ENCODE data around the gene FGF9.

GRCh38 chr13:21683034-21683733 is 12.3 kb downstream of the FGF9 start:
- no peak for TF ChIP-seq ZNF565 (CRISPR knock-in tag; conservative IDR thresholded peaks at IDR 0.05; ENCODE audit: low read depth)
- no peak for TF ChIP-seq TOX (CRISPR knock-in tag; IDR thresholded peaks at IDR 0.05; ENCODE audit: borderline replicate concordance)
- TF ChIP-seq PPARA (CRISPR knock-in tag; IDR thresholded peaks at IDR 0.05; ENCODE audit: borderline replicate concordance), result no peak
- no peak for TF ChIP-seq BACH2 (CRISPR knock-in tag; IDR thresholded peaks at IDR 0.05; ENCODE audit: borderline replicate concordance)
- TF ChIP-seq ARNTL (CRISPR knock-in tag; IDR thresholded peaks at IDR 0.05; ENCODE audit: borderline replicate concordance, low read depth), result no peak
- no peak for TF ChIP-seq SNAI2 (CRISPR knock-in tag; IDR thresholded peaks at IDR 0.05)
- no peak for TF ChIP-seq ESRRG (CRISPR knock-in tag; IDR thresholded peaks at IDR 0.05)
- no peak for TF ChIP-seq GLIS3 (CRISPR knock-in tag; IDR thresholded peaks at IDR 0.05)
- no peak for TF ChIP-seq RARB (CRISPR knock-in tag; IDR thresholded peaks at IDR 0.05)
- TF ChIP-seq ISL1 (CRISPR knock-in tag; IDR thresholded peaks at IDR 0.05), result no peak
